Measurements from ENCODE around the gene CTNNB1.

DNA sequence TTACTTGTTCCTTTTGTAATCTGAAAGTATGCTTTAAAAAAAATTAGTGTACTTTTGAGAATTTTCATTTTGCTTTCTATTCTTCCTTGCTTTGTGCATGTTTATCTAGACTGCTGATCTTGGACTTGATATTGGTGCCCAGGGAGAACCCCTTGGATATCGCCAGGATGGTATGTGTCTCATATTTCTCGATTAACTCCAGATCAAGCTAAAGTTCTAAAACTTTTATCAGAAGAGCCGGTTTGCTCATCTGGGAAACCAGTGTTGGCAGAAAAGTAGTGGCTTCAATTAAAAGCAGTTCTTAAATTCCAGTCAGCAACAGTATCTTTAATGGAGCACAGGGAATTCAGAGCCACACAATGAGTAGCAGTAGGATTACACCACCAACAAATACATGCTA, 38.6 kb downstream of the CTNNB1 start:
- TF ChIP-seq, protein P1, sequence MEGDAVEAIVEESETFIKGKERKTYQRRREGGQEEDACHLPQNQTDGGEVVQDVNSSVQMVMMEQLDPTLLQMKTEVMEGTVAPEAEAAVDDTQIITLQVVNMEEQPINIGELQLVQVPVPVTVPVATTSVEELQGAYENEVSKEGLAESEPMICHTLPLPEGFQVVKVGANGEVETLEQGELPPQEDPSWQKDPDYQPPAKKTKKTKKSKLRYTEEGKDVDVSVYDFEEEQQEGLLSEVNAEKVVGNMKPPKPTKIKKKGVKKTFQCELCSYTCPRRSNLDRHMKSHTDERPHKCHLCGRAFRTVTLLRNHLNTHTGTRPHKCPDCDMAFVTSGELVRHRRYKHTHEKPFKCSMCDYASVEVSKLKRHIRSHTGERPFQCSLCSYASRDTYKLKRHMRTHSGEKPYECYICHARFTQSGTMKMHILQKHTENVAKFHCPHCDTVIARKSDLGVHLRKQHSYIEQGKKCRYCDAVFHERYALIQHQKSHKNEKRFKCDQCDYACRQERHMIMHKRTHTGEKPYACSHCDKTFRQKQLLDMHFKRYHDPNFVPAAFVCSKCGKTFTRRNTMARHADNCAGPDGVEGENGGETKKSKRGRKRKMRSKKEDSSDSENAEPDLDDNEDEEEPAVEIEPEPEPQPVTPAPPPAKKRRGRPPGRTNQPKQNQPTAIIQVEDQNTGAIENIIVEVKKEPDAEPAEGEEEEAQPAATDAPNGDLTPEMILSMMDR (IDR thresholded peaks at IDR 0.05; ENCODE audit: low read depth, low read length, poor library complexity, severe bottlenecking) = no peak
- TF ChIP-seq EZH2phosphoT487 (IDR thresholded peaks at IDR 0.05; ENCODE audit: borderline replicate concordance, low read length) = no peak
